HG03196 (cell line): ENCODE results near the gene ADCYAP1R1.

Source experiments
- ATAC-seq: cut with Tn5 transposase; IDR thresholded peaks from one replicate; pipeline ENCODE4 v1.9.1; 2021; ENCODE audit not compliant: unreplicated experiment

ADCYAP1R1 gene

GRCh38 chr7:31082447-31082846 lies 30.3 kb downstream of the ADCYAP1R1 start:
- ATAC-seq, result no peak

GRCh38 chr7:31083210-31083786 lies 31.2 kb downstream of the ADCYAP1R1 start:
- ATAC-seq, result no peak

GRCh38 chr7:31084226-31084625 lies 32.1 kb downstream of the ADCYAP1R1 start:
- no peak for ATAC-seq

- no peak for ATAC-seq
Observed at GRCh38 chr7:31087351-31087750, 35.2 kb downstream of the ADCYAP1R1 start.

GRCh38 chr7:31091924-31092434 lies 39.9 kb downstream of the ADCYAP1R1 start:
- no peak for ATAC-seq

GRCh38 chr7:31092606-31093005 lies 40.5 kb downstream of the ADCYAP1R1 start:
- no peak for ATAC-seq

- no peak for ATAC-seq
Observed at GRCh38 chr7:31093282-31093681, 41.2 kb downstream of the ADCYAP1R1 start.

GRCh38 chr7:31094271-31094670 lies 42.2 kb downstream of the ADCYAP1R1 start:
- ATAC-seq, result no peak

- ATAC-seq, result no peak
Observed at GRCh38 chr7:31095286-31096197, 43.4 kb downstream of the ADCYAP1R1 start.

GRCh38 chr7:31096198-31096876 lies 44.2 kb downstream of the ADCYAP1R1 start:
- ATAC-seq, result no peak

- no peak for ATAC-seq
Observed at GRCh38 chr7:31096877-31097258, 44.8 kb downstream of the ADCYAP1R1 start.

- no peak for ATAC-seq
Observed at GRCh38 chr7:31098642-31099360, 46.7 kb downstream of the ADCYAP1R1 start.

GRCh38 chr7:31099451-31100444 lies 47.6 kb downstream of the ADCYAP1R1 start:
- no peak for ATAC-seq

GRCh38 chr7:31100445-31100844 lies 48.3 kb downstream of the ADCYAP1R1 start:
- ATAC-seq, result no peak

GRCh38 chr7:31100871-31101270 lies 48.8 kb downstream of the ADCYAP1R1 start:
- no peak for ATAC-seq

- no peak for ATAC-seq
Observed at GRCh38 chr7:31101544-31101943, 49.4 kb downstream of the ADCYAP1R1 start.

GRCh38 chr7:31102151-31102972 lies 50.3 kb downstream of the ADCYAP1R1 start:
- ATAC-seq, result no peak

- ATAC-seq, result no peak
Observed at GRCh38 chr7:31102973-31103850, 51.1 kb downstream of the ADCYAP1R1 start.
